CD14-positive monocyte (primary cell): ENCODE results near the gene MRPL14. TPM values are rescaled to one million over a fixed set of nuclear protein-coding genes. Genes with fewer than 3 reads are reported as not detected.

Experiments
- DNase-seq, 3 donors: peaks; one replicate each; pipeline ENCODE4 v3.0.0-alpha.2; 2011 to 2022
- H2AFZ ChIP-seq: 2 replicates; pipeline ENCODE4 v1.6.0; 2012; ENCODE audit warnings: mild to moderate bottlenecking, low read depth, low read length, inconsistent platforms; ENCODE audit not compliant: insufficient read depth, poor library complexity, severe bottlenecking
- H3K27ac ChIP-seq, 2 donors: 1 replicate in 1 of 2; 2 replicates in 1 of 2; pipeline ENCODE4 v1.5.1; 2012 to 2013; ENCODE audit warnings: low read length in 2 of 2, control low read depth in 1 of 2, inconsistent platforms in 1 of 2, low read depth in 1 of 2, mild to moderate bottlenecking in 1 of 2
- H3K27me3 ChIP-seq, 2 donors: one replicate each; pipeline versions ENCODE4 v1.6.0 to v1.6.1; 2011 to 2013; ENCODE audit warnings: low read length in 2 of 2; ENCODE audit not compliant: control insufficient read depth in 2 of 2, insufficient read depth in 2 of 2
- H3K36me3 ChIP-seq, 2 donors: replicated peaks in 1 of 2; 1 replicate in 1 of 2; 2 replicates in 1 of 2; pipeline versions ENCODE4 v1.5.1 to v1.6.1; 2012 to 2013; ENCODE audit warnings: low read length in 2 of 2, control low read depth in 1 of 2, inconsistent platforms in 1 of 2, mild to moderate bottlenecking in 1 of 2; ENCODE audit not compliant: insufficient read depth in 2 of 2, control insufficient read depth in 1 of 2
- H3K4me1 ChIP-seq, 2 donors: 1 replicate in 1 of 2; 2 replicates in 1 of 2; pipeline versions ENCODE4 v1.5.1 to v1.6.1; 2012 to 2013; ENCODE audit warnings: low read length in 2 of 2, control low read depth in 1 of 2, inconsistent platforms in 1 of 2, mild to moderate bottlenecking in 1 of 2, moderate library complexity in 1 of 2; ENCODE audit not compliant: insufficient read depth in 2 of 2, control insufficient read depth in 1 of 2
- H3K4me2 ChIP-seq: replicated peaks from 2 replicates; pipeline ENCODE3; 2012; ENCODE audit warnings: low read length, moderate library complexity, mild to moderate bottlenecking; ENCODE audit not compliant: poor library complexity, severe bottlenecking; ENCODE audit errors: extremely low read depth
- H3K4me3 ChIP-seq, 3 experiments: fragments of 200-600 bp in 1 of 3; sonication (generic) in 1 of 3; replicated peaks in 1 of 3; 1 replicate in 2 of 3; 2 replicates in 1 of 3; pipeline ENCODE4 v1.5.1; 2011 to 2013; ENCODE audit warnings: low read length in 3 of 3, mild to moderate bottlenecking in 3 of 3, control low read depth in 2 of 3, low read depth in 2 of 3, inconsistent platforms in 1 of 3, moderate library complexity in 1 of 3
- H3K79me2 ChIP-seq: 2 replicates; pipeline ENCODE4 v1.6.0; 2012; ENCODE audit warnings: mild to moderate bottlenecking, control low read depth, inconsistent platforms, low read length, moderate library complexity; ENCODE audit not compliant: insufficient read depth
- H3K9ac ChIP-seq: 2 replicates; pipeline ENCODE4 v1.6.0; 2017; ENCODE audit warnings: low read length, mild to moderate bottlenecking; ENCODE audit not compliant: insufficient read depth, poor library complexity, severe bottlenecking
- H3K9me3 ChIP-seq, 2 donors: replicated peaks in 1 of 2; 1 replicate in 1 of 2; 2 replicates in 1 of 2; pipeline versions ENCODE4 v1.5.1 to v1.6.1; 2012 to 2013; ENCODE audit warnings: low read length in 2 of 2, control low read depth in 1 of 2; ENCODE audit not compliant: control insufficient read depth in 1 of 2, insufficient read depth in 1 of 2
- H4K20me1 ChIP-seq: 2 replicates; pipeline ENCODE4 v1.6.0; 2012; ENCODE audit warnings: mild to moderate bottlenecking, low read length, control low read depth, moderate library complexity; ENCODE audit not compliant: insufficient read depth
- H3K27ac Mint-ChIP-seq, 7 donors: one replicate each; pipeline ENCODE4 v1.8.0; 2020; ENCODE audit warnings: mild to moderate bottlenecking in 7 of 7, mixed read lengths in 7 of 7, moderate library complexity in 6 of 7, inconsistent platforms in 2 of 7
- H3K27me3 Mint-ChIP-seq, 3 donors: one replicate each; pipeline ENCODE4 v1.8.0; 2021 to 2022; ENCODE audit warnings: low read depth in 3 of 3, mild to moderate bottlenecking in 3 of 3, mixed read lengths in 3 of 3, moderate library complexity in 3 of 3, inconsistent platforms in 1 of 3
- H3K36me3 Mint-ChIP-seq, 2 donors: one replicate each; pipeline ENCODE4 v1.8.0; 2020; ENCODE audit warnings: mixed read lengths in 2 of 2, inconsistent platforms in 1 of 2, mild to moderate bottlenecking in 1 of 2
- H3K4me1 Mint-ChIP-seq: one replicate; pipeline ENCODE4 v1.8.0; 2020; ENCODE audit warnings: mild to moderate bottlenecking, mixed read lengths
- H3K4me3 Mint-ChIP-seq, 2 donors: one replicate each; pipeline ENCODE4 v1.8.0; 2020; ENCODE audit warnings: mild to moderate bottlenecking in 2 of 2, mixed read lengths in 2 of 2, moderate library complexity in 1 of 2
- H3K9me3 Mint-ChIP-seq, 7 donors: one replicate each; pipeline ENCODE4 v1.8.0; 2020 to 2022; ENCODE audit warnings: mixed read lengths in 7 of 7, mild to moderate bottlenecking in 6 of 7, moderate library complexity in 6 of 7, inconsistent platforms in 2 of 7
- WGBS: methylation state at CpG from one replicate; pipeline ENCODE4 v1.1.5; 2013; ENCODE audit warnings: missing lambda C conversion rate; ENCODE audit not compliant: insufficient coverage; 5-methylcytosine and 5-hydroxymethylcytosine counted together
- intact Hi-C, 2 donors: fragments of 100-400 bp; cut with micrococcal nuclease; formaldehyde crosslinking; loops; one replicate each; pipeline versions ENCODE4 v1.15.0 to v1.15.1; 2023
- polyA plus RNA-seq, 3 donors: library from polyadenylated mRNA; depleted of rRNA in 1 of 3; unstranded in 2 of 3; stranded (reverse) in 1 of 3; fragments of 300-500 nt in 2 of 3; fragments of >200 nt in 1 of 3; fragmentation: Illumina TruSeq in 2 of 3; gene quantifications; 1 replicate in 2 of 3; 2 replicates in 1 of 3; pipeline ENCODE4 v1.2.3, GENCODE V29; 2012 to 2021
- TF ChIP-seq, protein P1 (sequence below): fragments of 200-600 bp; IDR thresholded peaks from one replicate; pipeline ENCODE4 v1.8.0; 2022; ENCODE audit warnings: antibody characterized with exemption, mild to moderate bottlenecking

MRPL14 gene
- polyA plus RNA-seq, 3 donors: 18.5 to 91.5 (median 78.2) TPM

DNA sequence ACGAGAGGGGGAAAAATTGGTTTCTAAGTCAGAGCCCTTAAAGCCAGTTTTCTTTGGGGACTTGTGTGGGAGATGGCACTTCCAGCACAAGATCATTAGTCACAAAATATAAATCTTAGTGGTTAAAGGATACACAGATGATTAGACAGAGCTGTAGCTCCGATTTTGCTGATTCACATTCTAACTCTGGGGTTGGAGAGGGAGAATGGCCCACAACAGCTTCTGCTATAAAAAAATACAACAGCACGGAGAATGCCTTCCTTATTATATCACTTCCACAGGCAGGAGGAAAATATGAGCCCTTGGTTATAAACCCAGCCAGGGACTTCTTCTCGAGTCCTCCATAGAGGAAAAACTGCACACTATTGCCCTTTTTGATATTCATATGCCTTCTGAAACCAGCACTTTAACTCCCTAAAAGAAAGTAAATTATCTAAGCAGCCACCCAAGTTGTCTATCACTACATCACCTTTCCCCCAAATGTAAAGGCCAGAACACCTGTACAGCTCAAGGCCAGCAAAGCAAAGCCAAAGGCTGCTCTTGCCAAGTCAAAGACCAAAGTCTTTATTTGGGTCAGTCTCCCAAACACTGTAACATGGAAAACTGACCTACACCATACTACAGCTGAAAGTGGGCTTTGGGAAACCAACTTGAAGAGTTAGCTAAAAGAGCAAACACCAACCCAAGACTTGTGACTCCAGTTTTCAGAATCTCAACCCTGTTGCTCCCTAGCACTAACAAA is 10.4 kb downstream of the MRPL14 start:
- no peak for DNase-seq
- no peak overlapping the region for H3K4me3 Mint-ChIP-seq

DNA sequence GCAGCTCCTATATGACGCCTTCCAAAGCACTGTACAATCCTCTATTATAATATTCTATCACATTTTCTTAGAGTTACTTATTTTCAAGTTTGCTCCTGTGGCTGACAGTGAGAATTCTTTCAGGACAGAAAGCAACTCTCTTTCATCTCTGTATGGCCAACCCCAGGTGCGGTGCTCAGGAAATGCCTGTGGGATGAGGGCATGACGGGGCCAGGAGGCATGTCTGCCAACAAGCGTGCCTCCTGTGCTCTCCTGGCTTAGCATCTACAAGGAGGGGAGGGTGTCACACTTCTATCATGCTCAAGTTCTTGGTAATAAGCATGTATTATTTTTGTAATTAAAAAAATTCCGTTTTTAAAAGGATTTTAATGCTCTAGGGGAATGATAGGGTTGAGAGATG is 11.4 kb downstream of the MRPL14 start:
- Mint-ChIP-seq H3K9me3 (no peaks in the 10 kb centered on the region), H3K4me3 (no peak overlapping the region), H3K27ac (no peak overlapping the region), H3K4me1 (peaks cover 21% of the 10 kb centered on the region), H3K27me3 (no peaks in the 10 kb centered on the region), H3K36me3 (peaks cover 55 to 73% of the 10 kb centered on the region in 2 donors)
- 69% methylated on average over 2 of the region's 5 CpGs for WGBS
- Histone ChIP-seq H3K9me3 (no peaks in the 10 kb centered on the region), H3K4me1 (peaks cover 12 to 15% of the 10 kb centered on the region in 2 donors), H3K4me3 (no peak overlapping the region), H2AFZ (no peak overlapping the region), H3K4me2 (no peak overlapping the region), H3K79me2 (peaks cover 58% of the 10 kb centered on the region), H4K20me1 (peaks cover 58% of the 10 kb centered on the region), H3K9ac (no peak overlapping the region), H3K27ac (no peak overlapping the region), H3K27me3 (no peaks in the 10 kb centered on the region), H3K36me3 (peaks cover 49 to 64% of the 10 kb centered on the region in 2 donors)
- intact Hi-C loops: no loop called here
- no peak for DNase-seq
- TF ChIP-seq, protein P1, sequence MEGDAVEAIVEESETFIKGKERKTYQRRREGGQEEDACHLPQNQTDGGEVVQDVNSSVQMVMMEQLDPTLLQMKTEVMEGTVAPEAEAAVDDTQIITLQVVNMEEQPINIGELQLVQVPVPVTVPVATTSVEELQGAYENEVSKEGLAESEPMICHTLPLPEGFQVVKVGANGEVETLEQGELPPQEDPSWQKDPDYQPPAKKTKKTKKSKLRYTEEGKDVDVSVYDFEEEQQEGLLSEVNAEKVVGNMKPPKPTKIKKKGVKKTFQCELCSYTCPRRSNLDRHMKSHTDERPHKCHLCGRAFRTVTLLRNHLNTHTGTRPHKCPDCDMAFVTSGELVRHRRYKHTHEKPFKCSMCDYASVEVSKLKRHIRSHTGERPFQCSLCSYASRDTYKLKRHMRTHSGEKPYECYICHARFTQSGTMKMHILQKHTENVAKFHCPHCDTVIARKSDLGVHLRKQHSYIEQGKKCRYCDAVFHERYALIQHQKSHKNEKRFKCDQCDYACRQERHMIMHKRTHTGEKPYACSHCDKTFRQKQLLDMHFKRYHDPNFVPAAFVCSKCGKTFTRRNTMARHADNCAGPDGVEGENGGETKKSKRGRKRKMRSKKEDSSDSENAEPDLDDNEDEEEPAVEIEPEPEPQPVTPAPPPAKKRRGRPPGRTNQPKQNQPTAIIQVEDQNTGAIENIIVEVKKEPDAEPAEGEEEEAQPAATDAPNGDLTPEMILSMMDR: no peak

More for the DNA sequence above, 10.4 kb downstream of the MRPL14 start:
- Histone ChIP-seq H3K4me3 (no peak overlapping the region), H3K4me2 (no peak overlapping the region), H3K27ac (peak overlapping the region in 1 of 2 donors; percentile 31), H3K9me3 (no peaks in the 10 kb centered on the region), H3K9ac (no peak overlapping the region), H3K4me1 (peaks cover 19 to 21% of the 10 kb centered on the region in 2 donors), H4K20me1 (peaks cover 68% of the 10 kb centered on the region), H2AFZ (no peak overlapping the region), H3K79me2 (peaks cover 67% of the 10 kb centered on the region), H3K36me3 (peaks cover 39 to 55% of the 10 kb centered on the region in 2 donors), H3K27me3 (no peaks in the 10 kb centered on the region)
- WGBS: 100% methylated on average over 1 of the region's 4 CpGs
- TF ChIP-seq, protein P1: no peak
- intact Hi-C loops: no loop called here
- Mint-ChIP-seq H3K9me3 (no peaks in the 10 kb centered on the region), H3K27me3 (no peaks in the 10 kb centered on the region), H3K36me3 (peaks cover 45 to 63% of the 10 kb centered on the region in 2 donors), H3K27ac (peak overlapping the region in 1 of 7 donors; percentile 77), H3K4me1 (peaks cover 29% of the 10 kb centered on the region)
